Left ventricle myocardium superior (tissue), 1 donor: ENCODE measurements around the gene LARGE1. TPM values are rescaled to one million over a fixed set of nuclear protein-coding genes. Genes with fewer than 3 reads are reported as not detected.
A peak's percentile ranks its signal among the peaks of the same experiment; 100 is the strongest.
"Not testable (repeated sequence)": the region's sequence is repeated elsewhere in the genome, so short reads cannot be mapped to it uniquely, and the experiment has no call there.

Source experiments
- ATAC-seq: fragments of 200-7000 bp; cut with Tn5 transposase; one replicate; pipeline ENCODE4 v1.9.1; 2020; ENCODE audit warnings: mild to moderate bottlenecking, moderate library complexity
- DNase-seq: peaks from one replicate; pipeline ENCODE4 v3.0.0-alpha.2; 2020
- intact Hi-C: fragments of 100-400 bp; cut with micrococcal nuclease; formaldehyde crosslinking; loops from one replicate; pipeline ENCODE4 v1.11.0; 2022
- total RNA-seq: library from RNA; stranded (reverse); fragmentation: NEBNext Ultra II Directional; extraction: Animal tissue kit (Norgen Biotek cat#: 25700); gene quantifications from one replicate; pipeline ENCODE4 v1.2.1, GENCODE V29; 2021
- donor health status: DM: no; HTN: yes; CAD: no; lungs with severe emphysema.

LARGE1 gene
- total RNA-seq, 1 donor from 2014 or later, result 147 TPM

GRCh38 chr22:33496112-33496511 lies 424.2 kb downstream of the LARGE1 start:
- intact Hi-C loops, result no loop called here
- no peak for ATAC-seq
- no peak for DNase-seq

DNA sequence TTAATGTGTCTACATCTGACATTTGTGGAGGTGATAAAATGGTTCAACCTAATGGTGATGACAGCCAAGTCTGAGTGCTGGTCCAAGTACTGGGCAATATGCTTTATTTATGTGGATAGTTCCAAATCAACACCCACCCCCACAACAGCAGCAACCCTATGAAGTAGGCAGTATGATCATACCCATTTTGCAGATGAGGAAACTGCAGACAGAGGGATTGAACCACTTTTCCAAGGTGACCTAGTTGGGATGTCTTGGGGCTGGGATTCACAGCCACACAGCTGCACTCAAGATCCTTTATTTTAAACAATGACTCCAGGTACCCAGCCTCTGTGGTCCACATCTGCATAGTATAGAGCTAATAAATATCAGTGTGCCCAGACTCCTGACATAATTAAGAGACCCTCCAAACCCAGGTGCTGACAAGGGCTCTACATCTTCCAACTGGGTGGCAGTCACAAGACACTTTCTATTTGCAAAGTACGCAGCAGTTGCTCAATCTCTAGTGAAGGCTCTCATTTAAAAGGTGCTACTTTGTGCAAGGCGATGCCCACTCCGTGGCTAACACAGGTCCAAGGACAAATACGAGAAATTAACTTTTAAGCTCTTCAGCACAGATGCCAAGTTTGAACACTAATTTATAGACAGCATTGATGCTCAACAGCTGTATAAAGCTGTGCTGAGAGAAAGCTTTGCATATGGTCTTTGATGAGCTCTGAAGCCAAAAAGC lies 426.6 kb downstream of the LARGE1 start:
- intact Hi-C loops, result no loop called here
- no peak for ATAC-seq
- no peak for DNase-seq

GRCh38 chr22:33492210-33492651 lies 428.0 kb downstream of the LARGE1 start:
- intact Hi-C loops, result no loop called here
- ATAC-seq (peak; percentile 69), DNase-seq (no peak)

DNA sequence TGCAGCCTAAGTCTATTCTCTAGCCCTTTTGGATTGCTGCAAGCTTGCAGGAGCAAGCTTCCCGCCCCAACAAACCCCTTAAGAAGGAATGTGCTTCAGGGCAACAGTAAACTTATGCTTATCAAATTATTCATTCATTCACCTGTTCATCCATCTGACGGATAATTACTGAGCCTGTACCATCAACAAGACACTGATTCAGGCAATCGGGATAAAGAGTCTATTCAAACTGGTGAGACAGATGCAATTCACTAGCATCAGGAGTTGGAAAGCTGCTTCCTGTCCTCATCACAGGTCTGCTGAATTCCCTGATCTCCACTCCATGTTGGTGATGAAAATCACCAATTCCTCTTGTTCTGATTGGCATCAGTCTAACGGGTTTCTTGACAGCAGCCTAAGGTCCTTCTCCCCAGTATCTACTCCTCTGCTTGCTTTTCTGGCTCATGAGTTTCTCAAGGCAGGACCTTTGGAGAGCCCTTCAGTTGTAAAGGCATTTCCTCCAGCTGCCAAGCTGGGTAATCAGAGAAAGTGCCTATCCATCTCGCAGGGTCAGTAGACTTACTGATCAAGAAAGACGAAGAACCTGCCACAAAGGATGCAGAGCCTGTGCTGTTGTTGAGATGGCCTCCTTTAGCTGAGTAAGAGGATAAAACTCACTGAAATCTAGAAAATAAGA lies 433.1 kb downstream of the LARGE1 start:
- intact Hi-C loops, result no loop called here
- no peak for DNase-seq
- no peak for ATAC-seq

DNA sequence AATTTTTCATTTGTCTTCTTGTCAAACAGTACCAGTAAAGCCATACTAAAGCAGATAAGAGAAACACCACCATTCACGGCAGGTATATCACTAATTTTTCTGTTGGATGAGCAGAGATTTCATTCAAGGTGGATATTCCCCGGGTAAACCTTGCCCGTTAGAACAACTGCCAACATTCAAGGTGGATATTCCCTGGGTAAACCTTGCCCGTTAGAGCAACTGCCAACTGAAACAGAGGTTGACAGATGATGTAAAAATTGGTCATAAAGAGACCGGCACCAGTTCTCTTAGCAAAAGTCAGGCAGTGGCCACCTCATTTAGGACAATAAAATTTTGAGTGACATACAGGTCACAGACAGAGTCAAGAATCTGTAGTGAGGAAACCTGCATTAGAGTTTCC lies 438.7 kb downstream of the LARGE1 start:
- ATAC-seq (no peak), DNase-seq (no peak)
- intact Hi-C loops, result no loop called here

DNA sequence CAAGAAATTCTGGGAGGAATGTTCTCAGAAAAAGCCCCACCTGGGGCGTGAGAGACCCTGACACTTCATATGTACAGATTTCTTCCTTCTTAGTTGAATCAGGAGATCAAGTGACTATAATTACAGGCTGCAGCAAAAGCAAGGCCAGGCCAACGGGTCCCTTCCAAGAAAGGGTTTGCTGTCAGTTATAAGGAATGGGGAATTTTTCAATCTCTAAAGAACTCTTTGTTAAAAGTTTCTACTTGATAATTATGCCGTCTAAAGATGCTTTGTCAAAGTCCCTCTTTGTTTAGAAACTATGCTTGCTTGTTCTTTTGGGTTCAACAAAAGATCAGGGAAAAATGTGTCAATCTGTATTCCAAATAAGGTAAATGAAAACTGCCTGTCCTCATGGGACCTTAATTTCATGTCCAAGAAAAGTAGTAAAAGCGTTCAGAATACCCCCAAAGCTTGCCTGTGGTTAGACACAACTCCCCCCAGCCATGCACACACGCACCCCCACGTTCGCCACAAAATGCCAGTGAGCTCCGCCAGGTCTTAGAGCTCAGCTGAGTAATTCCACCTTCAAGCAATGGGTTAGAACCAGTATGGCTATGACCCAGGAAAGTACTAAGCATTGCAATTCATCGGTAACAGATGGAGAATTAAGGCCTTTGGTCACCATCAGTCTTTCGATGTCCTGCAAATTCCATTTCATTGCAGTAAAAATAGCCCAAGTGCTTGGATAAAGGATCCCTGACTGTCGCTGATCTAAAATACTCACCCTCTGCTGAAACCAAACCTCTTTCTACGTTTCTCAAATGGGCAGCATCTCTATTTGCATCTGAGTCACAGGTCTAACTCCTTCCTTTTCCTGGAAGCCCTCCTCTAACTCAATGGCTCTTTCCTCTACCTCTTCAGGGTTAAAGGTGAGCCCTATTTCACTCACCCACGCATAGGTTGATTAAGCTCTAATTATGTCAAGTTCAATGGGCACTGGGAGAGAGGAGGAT lies 442.9 kb downstream of the LARGE1 start:
- no peak for ATAC-seq
- no peak for DNase-seq
- intact Hi-C loops, result no loop called here

- intact Hi-C loops, result no loop called here
- ATAC-seq, result peak; percentile 36
These were observed 443.6 kb downstream of the LARGE1 start for GRCh38 chr22:33476716-33477115.

GRCh38 chr22:33476206-33476605 lies 444.1 kb downstream of the LARGE1 start:
- intact Hi-C loops, result no loop called here

More at GRCh38 chr22:33476716-33477115, 443.6 kb downstream of the LARGE1 start:
- no peak for DNase-seq

DNA sequence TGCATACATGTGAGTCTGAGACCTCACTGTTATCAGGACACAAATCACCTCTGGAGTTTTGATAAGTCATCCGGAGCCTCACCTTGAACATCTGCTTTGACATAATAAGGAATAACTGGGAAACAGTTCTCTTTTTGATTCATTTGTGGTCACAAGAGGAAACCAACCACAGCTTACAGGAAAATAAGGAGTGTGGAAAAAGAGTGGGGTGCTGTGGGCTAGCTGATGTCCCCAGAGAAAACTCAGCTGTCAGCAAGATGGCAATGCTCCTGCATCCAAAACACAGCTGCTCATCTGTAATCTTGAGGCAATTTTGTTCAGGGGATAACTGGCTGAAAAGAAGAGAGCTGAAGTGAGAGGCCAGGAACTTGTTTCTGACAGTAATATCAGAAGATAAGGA lies 445.7 kb downstream of the LARGE1 start:
- intact Hi-C loops, result no loop called here
- no peak for DNase-seq
- no peak for ATAC-seq

More at GRCh38 chr22:33476206-33476605, 444.1 kb downstream of the LARGE1 start:
- no peak for ATAC-seq
- DNase-seq, result no peak

DNA sequence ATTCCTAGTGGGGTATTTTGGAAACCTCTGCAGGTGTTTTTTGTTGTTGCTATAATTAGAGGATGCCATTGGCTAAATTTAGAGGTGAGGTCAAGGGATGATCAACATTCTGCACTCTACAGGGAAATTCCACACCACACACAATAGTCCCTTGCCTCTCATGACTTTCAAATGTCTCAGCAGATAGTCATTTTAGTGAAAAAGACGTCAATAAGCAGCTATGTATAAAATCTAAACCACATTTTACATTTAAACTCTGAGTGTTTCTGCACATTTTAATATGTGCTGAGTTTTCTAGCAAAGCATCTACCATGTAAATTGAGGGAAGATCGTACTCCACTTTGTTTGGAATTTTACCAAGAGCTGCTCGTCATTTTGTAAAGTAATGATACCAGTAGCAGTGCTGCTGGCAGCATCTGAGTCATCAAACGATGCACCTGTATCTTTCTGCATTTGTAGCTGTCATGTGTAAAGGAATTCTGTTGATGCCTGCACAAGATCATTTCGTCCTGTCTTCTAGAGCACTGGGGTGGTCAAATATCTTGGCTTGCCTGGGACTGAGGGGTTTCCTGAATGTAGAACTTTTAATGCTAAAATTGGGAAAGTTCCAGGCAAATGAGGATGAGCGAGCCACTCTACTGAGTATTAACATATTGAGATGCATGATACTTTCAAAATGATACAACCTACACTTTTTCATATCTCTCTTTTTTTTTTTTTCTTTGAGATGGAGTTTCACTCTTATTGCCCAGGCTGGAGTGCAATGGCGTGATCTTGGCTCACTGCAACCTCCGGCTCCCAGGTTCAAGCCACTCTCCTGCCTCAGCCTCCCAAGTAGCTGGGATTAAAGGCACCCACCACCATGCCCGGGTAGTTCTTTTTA lies 447.6 kb downstream of the LARGE1 start:
- intact Hi-C loops, result no loop called here
- ATAC-seq, result peak; percentile 79
- DNase-seq, result no peak

DNA sequence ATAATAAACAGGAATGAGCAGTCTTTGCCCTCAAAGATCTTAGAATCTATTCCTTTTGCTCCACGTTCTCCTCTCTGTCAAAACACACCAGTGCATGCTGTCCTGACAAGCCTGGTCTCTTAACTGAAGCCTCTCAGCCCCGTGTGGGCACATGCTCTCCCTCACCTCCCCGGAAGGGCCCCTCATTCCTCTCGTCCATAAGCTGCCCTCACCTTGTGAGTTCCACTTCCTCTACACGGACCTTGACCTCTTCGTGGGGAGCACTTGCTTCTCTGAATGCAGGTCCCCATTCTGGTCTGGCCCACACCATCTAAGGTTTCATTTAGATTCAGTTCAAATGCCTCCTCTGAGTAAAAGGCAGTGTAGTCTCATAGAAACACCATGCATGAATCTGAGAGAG lies 449.8 kb downstream of the LARGE1 start:
- intact Hi-C loops, result no loop called here
- DNase-seq (no peak), ATAC-seq (no peak)

GRCh38 chr22:33467620-33468095 lies 452.6 kb downstream of the LARGE1 start:
- intact Hi-C loops, result no loop called here
- peak; percentile 45 for ATAC-seq
- no peak for DNase-seq

GRCh38 chr22:33467080-33467479 lies 453.2 kb downstream of the LARGE1 start:
- no peak for DNase-seq
- intact Hi-C loops, result no loop called here
- ATAC-seq, result peak; percentile 37

DNA sequence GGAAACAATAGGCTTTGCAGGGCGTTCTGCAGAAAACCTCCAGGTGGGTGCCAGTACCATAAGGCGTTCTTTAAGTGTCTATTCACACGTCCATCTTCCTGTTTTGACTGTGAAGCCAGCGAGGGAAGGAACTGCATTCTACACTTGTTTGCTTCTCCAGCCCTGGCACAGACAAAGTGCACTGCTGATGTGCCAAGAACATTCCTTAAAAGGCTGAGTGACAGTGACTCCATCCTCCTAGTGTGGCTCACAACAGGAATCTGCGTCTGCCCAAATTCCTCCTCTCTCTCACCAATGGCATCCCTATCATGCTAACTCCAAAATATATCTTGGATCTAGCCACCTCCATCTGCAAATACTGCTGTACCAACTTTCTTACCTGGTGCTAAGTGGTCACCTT lies 454.7 kb downstream of the LARGE1 start:
- intact Hi-C loops, result no loop called here
- ATAC-seq (peak; percentile 84), DNase-seq (no peak)

DNA sequence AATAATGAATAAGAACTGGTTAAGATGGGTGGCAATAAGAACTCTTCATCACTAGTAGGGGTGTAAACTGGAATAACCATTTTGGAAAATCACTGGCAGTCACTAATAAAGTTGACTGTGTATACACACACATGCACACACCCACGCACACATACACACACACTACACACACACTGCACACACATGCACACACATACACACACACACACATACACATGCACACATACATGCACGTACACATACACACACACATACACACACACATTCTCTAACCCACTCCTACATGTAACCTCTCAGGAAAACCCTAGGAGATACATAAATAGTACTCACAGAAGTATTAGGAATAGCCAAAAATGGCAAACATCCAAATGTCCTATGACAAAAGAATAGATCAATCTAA lies 455.6 kb downstream of the LARGE1 start:
- no peak for DNase-seq
- intact Hi-C loops, result no loop called here
- no peak for ATAC-seq

DNA sequence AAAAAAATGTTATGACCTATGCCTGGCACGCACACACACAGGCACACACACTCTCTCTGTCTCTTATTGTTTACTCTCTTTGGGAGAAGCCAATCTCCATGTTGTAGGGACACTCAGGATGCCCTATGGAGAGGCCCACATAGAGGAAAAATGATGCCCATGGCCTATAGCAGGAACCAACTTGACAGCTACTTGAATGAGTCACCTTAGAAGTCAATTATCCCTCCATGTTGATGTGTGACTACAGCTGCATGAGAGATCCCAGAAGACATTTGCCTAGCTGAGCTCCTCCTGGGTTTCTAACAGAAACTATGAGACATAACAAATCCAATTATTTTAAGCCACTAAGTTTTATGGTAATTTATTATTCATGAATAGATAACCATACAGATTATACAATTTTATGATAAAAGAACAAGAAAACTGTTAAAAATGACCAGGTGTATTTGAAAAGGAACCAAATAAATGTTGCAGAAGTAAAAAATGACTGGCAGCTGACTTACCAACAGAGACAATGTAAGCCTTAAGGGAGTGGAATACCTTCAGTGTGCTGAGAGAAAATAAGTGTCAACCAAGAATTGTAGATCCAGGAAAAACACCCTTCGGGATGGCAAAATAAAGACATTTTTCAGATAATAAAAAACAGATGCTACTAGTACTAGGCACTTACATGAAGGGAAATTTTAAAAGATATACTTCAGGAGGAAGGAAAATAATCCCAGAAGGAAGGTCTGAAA lies 458.4 kb downstream of the LARGE1 start:
- DNase-seq (no peak), ATAC-seq (no peak)
- intact Hi-C loops, result no loop called here

DNA sequence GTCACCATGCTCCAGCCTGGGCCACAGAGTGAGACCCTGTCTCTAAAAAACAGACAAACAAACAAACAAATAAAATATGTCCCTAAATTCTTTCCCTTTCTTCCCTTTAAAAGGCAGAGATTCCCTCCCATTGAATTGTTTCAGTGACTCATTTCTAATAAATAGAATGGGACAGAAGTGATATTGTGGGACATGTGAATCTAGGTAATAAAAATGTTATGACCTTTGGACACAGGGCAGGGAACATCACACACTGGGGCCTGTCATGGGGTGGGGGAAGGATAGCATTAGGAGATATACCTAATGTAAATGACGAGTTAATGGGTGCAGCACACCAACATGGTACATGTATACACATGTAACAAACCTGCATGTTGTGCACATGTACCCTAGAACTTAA lies 459.0 kb downstream of the LARGE1 start:
- ATAC-seq, intact Hi-C loops, DNase-seq: not testable (repeated sequence)

- intact Hi-C loops, result no loop called here
- ATAC-seq (no peak), DNase-seq (no peak)
These were observed 461.1 kb downstream of the LARGE1 start for GRCh38 chr22:33459137-33459536.
